HEK293 (cell line): ENCODE results near the gene ZNF423.

Source experiments
- CTCF ChIP-seq: fragments of 450-650 bp; formaldehyde crosslinking; IDR thresholded peaks from 2 replicates; pipeline ENCODE4 v1.5.1; 2016; ENCODE audit warnings: missing biosample characterization, missing genetic modification characterization
- ZNF114 ChIP-seq: fragments of 450-650 bp; formaldehyde crosslinking; IDR thresholded peaks from 2 replicates; pipeline ENCODE4 v1.5.0; 2017; ENCODE audit warnings: missing biosample characterization, missing genetic modification characterization
- ZNF175 ChIP-seq: fragments of 450-650 bp; formaldehyde crosslinking; IDR thresholded peaks from 2 replicates; pipeline ENCODE4 v1.5.1; 2016; ENCODE audit warnings: missing biosample characterization, missing genetic modification characterization
- ZNF433 ChIP-seq: fragments of 450-650 bp; formaldehyde crosslinking; IDR thresholded peaks from 2 replicates; pipeline ENCODE4 v1.5.1; 2016; ENCODE audit warnings: missing biosample characterization, missing genetic modification characterization, low read depth
- ZNF549 ChIP-seq: fragments of 450-650 bp; IDR thresholded peaks from 2 replicates; pipeline ENCODE4 v1.5.1; 2018; ENCODE audit warnings: missing biosample characterization, missing genetic modification characterization, mild to moderate bottlenecking, inconsistent platforms, moderate library complexity
- ZSCAN18 ChIP-seq: fragments of 450-650 bp; formaldehyde crosslinking; IDR thresholded peaks from 2 replicates; pipeline ENCODE4 v1.5.1; 2016; ENCODE audit warnings: missing biosample characterization, missing genetic modification characterization
- ZSCAN5A ChIP-seq: fragments of 450-650 bp; formaldehyde crosslinking; IDR thresholded peaks from 2 replicates; pipeline ENCODE4 v1.5.1; 2016; ENCODE audit warnings: missing biosample characterization, missing genetic modification characterization
- ZXDB ChIP-seq: fragments of 450-650 bp; formaldehyde crosslinking; IDR thresholded peaks from 2 replicates; pipeline ENCODE4 v1.5.1; 2016; ENCODE audit warnings: missing biosample characterization, missing genetic modification characterization

GRCh38 chr16:49846800-49847199 is 9.1 kb downstream of the ZNF423 start:
- TF ChIP-seq ZNF114 (tag by site-specific recombination) (no peak), CTCF (tag by site-specific recombination) (no peak), ZXDB (no peak), ZNF433 (tag by site-specific recombination) (no peak), ZSCAN18 (tag by site-specific recombination) (no peak), ZNF175 (tag by site-specific recombination) (no peak), ZSCAN5A (tag by site-specific recombination) (no peak), ZNF549 (tag by site-specific recombination) (no peak)
